GM21360 (cell line): ENCODE data around the gene COL25A1.
"Not testable (repeated sequence)": the region's sequence is repeated elsewhere in the genome, so short reads cannot be mapped to it uniquely, and the experiment has no call there.

Experiments used
- ATAC-seq: cut with Tn5 transposase; IDR thresholded peaks from one replicate; pipeline ENCODE4 v1.9.1; 2021; ENCODE audit warnings: mild to moderate bottlenecking, moderate library complexity; ENCODE audit not compliant: unreplicated experiment

Gene COL25A1

DNA sequence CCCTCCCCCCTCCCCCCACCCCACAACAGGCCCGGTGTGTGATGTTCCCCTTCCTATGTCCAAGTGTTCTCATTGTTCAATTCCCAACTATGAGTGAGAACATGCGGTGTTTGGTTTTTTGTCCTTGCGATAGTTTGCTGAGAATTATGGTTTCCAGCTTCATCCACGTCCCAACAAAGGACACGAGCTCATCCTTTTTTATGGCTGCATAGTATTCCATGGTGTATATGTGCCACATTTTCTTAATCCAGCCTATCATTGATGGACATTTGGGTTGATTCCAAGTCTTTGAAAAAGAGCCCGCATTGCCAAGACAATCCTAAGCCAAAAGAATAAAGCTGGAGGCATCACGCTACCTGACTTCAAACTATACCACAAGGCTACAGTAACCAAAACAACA is 231.8 kb downstream of the COL25A1 start:
- ATAC-seq, result not testable (repeated sequence)

DNA sequence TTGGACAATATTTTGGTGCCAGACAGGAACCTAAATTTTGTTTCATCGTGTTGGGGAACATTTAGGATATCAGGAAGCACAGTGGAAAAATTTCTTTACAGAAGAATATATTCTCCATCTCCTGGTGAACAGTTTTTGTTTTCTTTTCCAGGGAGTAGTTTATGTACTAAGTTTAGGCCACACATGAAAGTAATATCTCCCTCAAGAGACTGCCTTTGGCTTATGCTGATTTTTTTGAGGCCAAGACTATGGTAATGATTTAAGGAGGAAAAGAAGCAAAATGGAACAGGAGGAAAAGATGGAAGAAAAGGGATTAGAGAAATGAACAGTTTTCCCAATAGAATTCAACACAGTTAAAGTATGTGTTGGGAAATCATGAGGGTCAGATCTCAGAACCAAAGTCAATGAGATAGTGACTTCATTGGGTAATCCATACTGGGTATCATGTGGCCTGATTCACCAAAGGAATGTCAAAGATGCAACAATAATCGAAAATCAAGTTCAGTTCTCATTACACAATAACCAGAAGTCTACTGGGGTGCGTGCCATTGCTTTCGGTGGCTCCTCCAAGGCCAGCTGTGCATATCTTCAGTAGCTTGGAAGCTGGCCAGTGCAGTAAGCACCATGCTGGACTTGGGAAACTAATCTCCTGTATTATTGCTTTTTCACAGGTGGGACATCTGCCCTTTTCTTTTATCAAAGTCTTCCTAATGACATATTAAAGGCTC is 234.8 kb downstream of the COL25A1 start:
- no peak for ATAC-seq

DNA sequence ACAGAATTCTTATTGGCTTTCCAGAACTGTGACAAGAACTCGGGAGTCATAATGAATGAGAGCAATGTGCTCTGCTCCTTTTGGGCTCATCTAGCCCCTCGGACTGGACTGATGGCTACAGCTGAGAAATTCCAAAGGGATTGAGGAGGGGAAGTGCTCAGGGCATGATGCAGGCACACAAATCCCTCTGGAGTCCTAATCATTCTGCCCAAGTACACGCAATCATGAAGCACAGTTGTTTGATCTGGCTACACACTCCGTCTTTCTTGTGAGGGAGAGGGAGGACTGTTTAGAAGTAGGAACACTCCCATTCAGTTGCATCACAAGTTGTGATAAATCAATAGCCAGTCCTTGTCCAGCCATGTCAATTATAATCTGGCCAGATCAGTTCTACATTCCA is 237.5 kb downstream of the COL25A1 start:
- ATAC-seq, result no peak

- ATAC-seq, result no peak
Measured at GRCh38 chr4:109053257-109053656, 249.2 kb downstream of the COL25A1 start.

DNA sequence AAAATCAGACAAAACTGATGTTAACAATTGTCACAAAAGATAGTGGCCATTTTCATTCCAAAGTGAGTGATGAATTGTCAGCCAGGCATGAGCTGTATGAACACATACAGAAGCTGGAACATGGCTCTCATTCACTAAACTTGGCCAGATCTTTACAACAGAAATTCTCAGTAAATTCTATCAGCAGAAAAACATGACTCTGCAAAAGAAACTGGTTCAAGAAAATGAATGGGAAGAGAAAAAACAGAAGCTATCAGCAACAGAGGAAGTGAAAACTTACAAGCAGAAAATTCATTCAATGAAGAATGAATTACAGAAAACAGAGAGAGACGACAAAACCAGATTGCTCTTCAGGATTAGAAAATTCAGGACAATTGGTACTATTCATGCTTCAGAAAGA is 249.6 kb downstream of the COL25A1 start:
- no peak for ATAC-seq

- no peak for ATAC-seq
Measured at GRCh38 chr4:109051054-109051453, 251.4 kb downstream of the COL25A1 start.

GRCh38 chr4:109049926-109050325 is 252.5 kb downstream of the COL25A1 start:
- ATAC-seq, result no peak

GRCh38 chr4:109046471-109047201 is 255.8 kb downstream of the COL25A1 start:
- ATAC-seq, result no peak

- no peak for ATAC-seq
Measured at GRCh38 chr4:109044431-109044830, 258.0 kb downstream of the COL25A1 start.

DNA sequence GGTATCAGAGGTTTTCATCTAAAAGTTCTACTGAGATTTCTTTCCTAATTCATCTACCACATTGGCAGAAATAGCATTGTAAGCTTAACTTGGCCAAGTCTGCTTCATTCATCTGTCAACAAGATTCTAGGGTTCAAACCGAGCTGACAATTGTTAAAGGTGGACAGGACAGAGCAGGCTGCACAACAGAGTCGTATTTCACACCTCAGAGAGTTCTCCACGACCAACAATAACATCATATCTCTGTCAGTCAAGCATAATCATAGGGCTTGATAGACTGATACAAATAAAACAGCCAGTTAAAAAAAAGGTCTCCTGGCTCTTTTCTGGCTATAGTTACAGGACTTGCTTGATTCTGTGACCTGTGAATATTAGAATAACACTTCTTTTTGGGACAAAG is 259.2 kb downstream of the COL25A1 start:
- no peak for ATAC-seq

DNA sequence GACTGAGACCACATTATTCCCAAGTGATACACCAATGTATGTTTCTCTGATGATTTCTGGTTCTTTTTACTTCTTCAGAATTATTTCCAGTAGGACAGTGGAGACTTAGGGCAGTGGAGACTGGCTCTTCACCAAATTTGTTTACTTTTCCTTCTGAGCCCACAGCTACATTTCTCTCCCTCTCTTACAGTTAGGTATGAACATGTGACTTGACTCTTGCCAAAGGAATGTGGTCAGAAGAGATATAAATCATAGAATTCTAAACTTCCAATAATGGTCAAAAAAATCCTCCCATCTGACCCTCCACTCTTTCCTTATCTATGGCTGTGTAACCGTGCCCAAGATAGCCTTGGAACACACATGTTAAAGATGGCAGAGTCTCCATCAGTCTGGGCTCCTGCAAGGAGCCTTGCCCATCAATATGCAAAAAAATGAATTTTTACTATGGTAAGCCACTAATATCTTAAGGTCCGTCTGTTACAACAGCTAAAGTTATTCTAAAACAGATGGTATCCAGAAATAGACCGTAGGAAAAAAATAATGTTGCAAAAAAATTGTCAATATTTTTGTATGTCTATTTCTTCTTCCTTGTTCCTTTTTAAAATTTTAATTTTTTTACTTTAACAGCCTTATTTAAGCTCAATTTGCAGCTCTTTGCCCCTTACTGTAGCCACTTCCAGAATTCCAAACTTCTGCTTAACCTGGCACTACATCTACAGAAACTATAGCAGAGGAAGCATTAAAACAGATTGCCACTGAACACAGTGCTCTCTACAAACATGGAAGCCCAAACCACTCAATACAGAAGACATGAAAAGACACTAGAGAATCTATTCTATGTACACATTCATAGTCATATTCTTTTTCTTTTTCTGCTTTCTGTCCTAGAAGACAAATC is 260.7 kb downstream of the COL25A1 start:
- no peak for ATAC-seq

GRCh38 chr4:109040441-109040840 is 262.0 kb downstream of the COL25A1 start:
- ATAC-seq, result no peak

DNA sequence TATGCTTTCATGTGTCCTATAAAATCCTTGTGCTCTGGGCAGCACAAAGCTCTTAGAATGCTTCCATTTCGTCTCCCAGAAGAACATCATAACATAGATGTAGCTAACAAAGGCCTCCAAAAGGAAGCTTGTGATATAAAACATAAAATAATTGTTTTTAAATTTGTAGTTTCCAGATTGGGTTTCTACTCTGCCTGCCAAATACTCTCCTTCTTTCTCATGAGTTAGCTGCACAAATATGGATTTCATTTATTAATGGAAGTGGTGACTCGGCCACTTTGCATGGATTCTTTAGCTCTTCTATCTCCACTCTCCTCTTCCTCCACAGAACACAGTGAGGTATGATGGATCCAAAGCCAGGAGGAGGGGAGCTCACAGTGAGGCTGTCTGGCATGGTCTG is 265.4 kb downstream of the COL25A1 start:
- no peak for ATAC-seq

DNA sequence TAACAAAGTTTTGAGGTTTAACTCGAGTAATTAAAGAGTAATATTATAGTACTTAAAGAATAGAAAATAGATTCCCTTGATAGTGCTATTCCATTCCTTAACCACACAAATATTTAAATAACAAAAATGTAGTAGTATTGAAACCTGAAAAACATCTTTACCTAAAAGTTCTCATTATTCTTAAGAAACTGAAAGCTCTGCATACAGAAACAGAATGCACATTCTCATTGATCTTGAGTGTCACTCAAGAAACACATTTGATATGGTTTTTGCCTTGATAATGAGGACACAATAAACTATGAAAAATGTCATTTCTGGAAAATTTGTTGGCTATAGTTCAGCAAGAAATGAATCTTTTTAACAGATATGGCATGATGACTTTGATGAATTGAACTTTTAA is 268.5 kb downstream of the COL25A1 start:
- no peak for ATAC-seq

DNA sequence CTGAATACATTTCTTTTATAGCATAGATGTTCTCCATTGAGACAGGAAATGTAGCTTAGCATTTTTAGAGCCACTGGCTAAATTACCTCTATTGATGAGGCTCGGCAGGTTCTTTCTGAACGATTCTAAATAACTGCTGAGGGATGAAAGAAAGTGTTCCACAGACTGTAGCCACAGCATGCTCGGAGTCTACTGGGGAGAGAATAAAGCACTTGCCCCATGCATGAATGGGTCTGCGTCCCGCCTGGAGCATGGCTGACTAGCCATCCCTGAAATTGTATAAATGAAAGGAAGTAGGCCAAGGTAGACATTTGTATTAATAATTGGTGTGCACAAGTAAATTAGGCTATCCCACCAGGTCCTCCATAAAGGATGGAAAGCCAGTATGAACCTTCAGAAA is 269.8 kb downstream of the COL25A1 start:
- ATAC-seq, result no peak

GRCh38 chr4:109029987-109030386 is 272.5 kb downstream of the COL25A1 start:
- ATAC-seq, result no peak

DNA sequence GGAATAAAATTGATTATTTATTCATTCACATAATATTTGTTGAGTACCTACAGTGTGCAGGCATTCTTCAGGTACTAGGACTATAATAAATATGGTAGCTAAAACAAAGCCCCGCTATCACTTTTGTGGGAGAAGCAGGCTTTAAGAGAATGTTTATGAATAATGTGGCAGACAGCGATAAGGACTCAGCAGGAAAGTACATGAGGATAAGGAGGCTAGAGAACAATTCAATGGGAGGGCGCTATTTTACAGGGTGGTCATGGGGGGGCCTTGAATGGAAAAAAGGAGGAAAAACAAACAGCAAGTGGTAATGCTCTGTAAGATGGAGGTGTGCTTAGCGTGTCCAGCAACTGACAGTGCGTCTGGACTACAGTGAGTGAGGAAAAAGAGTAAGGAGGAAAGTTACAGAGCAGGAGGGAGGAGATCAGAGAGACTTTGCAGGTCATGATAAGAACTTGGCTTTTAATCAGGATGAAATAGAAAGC is 275.4 kb downstream of the COL25A1 start:
- no peak for ATAC-seq

- ATAC-seq, result no peak
Measured at GRCh38 chr4:109026588-109026987, 275.9 kb downstream of the COL25A1 start.

DNA sequence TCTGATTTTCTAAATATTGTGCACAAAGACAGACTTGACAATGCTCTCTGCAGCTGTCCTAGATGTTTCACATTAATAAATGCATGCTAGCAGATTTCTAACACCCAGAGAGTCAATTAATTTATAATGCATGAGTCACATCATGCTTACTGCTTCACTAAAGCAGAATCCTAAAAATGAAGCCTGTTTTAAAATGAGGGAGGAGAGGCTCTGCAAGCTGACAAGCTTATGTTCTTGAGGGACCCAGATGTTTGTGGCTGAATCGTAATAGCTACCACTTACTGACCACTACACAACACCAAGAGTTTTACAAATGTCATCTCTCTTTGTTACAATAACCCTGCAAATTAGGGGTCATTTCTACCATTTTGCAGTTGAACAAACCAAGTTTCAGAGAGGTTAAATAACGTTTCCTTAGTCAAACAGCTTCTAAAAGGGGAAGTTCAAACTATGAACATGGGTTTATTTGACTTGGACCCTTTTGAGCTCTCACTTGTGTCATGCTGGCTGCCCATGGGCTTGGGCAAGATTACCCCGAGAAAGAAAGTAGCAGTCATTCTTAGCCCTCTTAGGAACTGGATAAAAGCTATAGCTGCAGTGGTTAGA is 276.9 kb downstream of the COL25A1 start:
- no peak for ATAC-seq

- no peak for ATAC-seq
Measured at GRCh38 chr4:109022961-109023360, 279.5 kb downstream of the COL25A1 start.

DNA sequence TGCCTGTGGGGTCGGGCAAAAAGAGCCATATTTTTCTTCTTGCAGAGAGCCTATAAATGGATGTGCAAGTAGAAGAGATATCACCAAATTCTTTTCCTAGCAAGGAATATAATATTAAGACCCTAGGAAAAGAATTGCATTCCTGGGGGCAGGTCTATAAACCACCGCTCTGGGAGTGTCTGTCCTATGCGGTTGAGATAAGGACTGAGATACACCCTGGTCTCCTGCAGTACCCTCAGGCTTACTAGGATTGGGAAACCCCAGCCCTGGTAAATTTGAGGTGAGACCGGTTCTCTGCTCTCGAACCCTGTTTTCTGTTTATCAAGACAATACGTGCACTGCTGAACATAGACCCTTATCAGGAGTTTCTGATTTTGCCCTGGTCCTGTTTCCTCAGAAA is 280.8 kb downstream of the COL25A1 start:
- not testable (repeated sequence) for ATAC-seq
